ENCODE results near the gene CXCL10.
"Not testable (repeated sequence)": the region's sequence is repeated elsewhere in the genome, so short reads cannot be mapped to it uniquely, and the experiment has no call there.

Gene CXCL10

DNA sequence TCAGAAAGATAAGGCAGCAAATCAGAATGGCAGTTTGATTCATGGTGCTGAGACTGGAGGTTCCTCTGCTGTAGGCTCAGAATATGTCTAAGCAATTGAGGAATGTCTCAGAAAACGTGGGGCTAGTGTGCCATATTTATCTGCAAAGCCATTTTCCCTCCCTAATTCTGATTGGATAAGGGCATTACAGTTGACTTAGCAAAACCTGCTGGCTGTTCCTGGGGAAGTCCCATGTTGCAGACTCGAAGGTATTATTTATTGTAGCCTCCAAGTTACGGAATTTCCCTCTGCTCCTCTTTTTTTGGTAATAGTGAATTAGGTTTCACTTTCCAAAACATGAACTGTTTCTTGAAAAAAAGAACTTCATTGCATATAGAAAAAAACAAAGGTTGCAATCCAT is at the start of gene CXCL10:
Gene CXCL10, minus strand, starts transcription at position 109 of the 400 bp plus-strand sequence. Its CDS starts 66 bp downstream, at position 43.
- DNase-seq (ENCODE audit: low spot score) = no peak

GRCh38 chr4:76072760-76073159 is 49.5 kb upstream of the CXCL10 start:
- no peak for DNase-seq (ENCODE audit: low spot score)

GRCh38 chr4:76067652-76068286 is 44.5 kb upstream of the CXCL10 start:
- peak; percentile 77 for DNase-seq (ENCODE audit: low spot score)

DNA sequence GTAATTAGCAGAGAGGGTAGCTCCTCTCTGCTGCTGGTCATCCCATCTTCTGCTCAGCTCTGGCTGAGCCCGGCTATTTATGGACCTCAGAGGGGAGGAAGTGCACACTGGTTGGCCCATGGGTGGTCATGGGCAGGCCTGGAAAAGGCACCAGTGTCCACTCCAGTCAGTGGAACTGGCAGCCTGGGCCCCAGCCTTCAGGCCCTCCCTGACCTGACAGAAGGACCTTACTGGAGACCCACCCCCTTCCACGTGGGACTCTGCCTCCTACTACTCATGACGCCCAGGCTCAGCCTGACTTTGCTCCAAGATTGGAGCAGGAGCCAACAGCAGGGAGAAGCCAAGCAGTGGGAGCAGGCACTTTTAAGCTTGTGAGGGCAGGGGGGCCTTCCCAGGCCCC is 43.2 kb upstream of the CXCL10 start:
- DNase-seq (ENCODE audit: low spot score) = no peak

DNA sequence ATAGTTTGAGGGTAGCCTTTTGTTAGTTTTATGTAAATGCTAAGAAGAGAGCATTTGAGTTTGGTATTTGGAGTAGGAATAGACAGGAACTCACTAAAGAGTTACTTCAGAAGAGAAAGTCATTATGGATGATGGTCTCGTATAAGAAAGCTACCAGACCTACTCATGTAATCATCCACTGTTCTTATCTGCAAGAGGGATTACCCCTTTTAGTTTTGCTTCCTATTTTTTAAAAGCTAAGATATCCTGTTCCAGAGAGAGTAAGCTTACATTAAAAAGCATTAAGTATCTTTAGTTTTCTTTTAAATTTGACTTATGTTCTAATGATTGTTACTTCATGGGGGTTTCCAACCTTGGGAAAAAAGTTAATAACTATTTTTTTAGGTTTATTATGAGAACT is 38.7 kb upstream of the CXCL10 start:
- no peak for DNase-seq (ENCODE audit: low spot score)

- no peak for DNase-seq (ENCODE audit: low spot score)
Observed at GRCh38 chr4:76061421-76061820, 38.1 kb upstream of the CXCL10 start.

DNA sequence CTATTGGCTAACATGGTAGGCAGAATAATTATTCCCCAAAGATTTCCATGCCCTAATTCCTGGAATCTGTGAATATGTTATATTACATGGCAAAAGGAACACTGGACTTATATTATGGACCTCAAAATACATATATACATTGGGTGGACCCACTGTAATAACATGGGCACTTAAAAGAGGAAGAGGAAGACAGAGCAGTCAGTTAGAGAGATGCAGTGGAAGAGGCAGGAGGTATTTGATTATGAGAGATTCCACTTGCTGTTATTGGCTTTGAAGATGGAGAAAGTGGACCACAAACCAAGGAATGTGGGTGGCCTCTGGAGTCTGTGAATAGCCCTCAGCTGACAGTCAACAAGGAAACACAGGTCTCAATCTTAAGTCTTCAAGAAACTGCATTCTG is 37.2 kb upstream of the CXCL10 start:
- no peak for DNase-seq (ENCODE audit: low spot score)

- no peak for DNase-seq (ENCODE audit: low spot score)
Observed at GRCh38 chr4:76059750-76060149, 36.5 kb upstream of the CXCL10 start.

- DNase-seq (ENCODE audit: low spot score) = no peak
Observed at GRCh38 chr4:76058888-76059426, 35.7 kb upstream of the CXCL10 start.

GRCh38 chr4:76058302-76058701 is 35.0 kb upstream of the CXCL10 start:
- DNase-seq (ENCODE audit: low spot score) = no peak

DNA sequence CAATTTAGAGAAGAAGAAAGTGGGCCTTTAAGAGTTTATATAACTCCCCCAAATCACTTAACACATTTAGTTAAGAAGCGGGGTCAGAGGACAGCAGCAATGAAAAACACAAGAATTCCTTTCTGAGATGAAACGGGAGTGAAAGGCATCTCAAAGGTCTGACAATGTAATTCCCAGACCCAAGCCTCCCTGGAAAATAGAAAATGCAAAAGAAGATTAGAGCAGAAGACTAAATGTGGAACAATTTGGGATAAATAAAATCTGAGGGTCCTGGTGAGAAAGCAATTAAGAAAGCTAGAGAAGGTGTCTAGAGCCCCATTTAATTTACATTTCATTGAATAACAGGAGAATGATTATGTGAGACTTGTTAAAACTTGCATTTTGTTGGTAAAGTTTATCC is 32.1 kb upstream of the CXCL10 start:
- no peak for DNase-seq (ENCODE audit: low spot score)

DNA sequence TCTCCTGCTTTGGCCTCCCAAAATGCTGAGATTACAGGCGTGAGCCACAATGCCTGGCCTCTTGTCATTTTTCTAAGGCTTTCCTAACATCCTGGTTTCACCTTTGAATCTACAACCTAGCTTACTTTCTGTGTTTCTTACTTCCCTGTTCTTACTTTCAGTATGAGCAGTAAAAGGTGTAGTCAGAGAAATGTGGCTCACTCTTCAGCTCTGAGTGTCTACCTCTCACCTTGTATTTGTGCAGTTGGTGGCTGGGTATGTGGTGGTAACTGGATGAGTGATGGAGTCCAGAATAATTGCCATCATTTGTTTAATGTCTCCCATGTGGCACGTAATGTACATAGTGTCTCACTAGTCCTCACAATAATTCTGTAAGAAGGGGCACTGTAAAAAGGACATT is 31.7 kb upstream of the CXCL10 start:
- no peak for DNase-seq (ENCODE audit: low spot score)

DNA sequence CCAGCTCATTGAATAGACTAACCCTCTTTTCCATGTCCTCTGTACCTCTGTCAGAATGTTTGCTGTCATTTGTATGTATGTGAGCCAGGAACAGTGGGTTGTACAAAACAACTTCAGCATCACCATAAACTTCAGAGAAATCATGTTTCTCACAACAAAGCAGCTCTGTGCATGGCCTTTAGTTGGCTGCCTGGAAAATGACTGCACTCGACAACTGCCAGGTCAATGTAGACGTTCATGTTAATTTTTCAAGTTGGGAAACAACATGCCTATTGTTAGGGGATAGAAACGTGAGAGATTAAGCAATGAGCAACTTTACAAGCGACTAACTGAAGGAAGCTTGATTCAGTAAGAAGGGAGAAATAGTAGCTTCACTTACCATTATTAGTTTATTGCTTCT is 30.4 kb upstream of the CXCL10 start:
- no peak for DNase-seq (ENCODE audit: low spot score)

DNA sequence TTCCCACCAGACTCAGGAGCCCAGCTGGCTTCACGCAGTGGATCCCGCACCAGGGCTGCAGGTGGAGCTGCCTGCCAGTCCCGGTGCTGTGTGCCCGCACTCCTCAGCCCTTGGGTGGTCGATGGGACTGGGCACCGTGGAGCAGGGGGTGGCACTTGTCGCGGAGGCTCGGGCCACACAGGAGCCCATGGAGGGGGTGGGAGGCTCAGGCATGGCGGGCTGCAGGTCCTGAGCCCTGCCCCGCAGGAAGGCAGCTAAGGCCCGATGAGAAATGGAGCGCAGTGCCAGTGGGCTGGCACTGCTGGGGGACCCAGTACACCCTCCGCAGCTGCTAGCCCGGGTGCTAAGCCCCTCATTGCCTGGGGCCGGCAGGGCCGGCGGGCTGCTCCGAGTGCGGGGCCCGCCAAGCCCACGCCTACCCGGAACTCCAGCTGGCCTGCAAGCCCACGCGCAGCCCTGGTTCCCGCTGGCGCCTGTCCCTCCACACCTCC is 27.3 kb upstream of the CXCL10 start:
- not testable (repeated sequence) for DNase-seq (ENCODE audit: low spot score)

DNA sequence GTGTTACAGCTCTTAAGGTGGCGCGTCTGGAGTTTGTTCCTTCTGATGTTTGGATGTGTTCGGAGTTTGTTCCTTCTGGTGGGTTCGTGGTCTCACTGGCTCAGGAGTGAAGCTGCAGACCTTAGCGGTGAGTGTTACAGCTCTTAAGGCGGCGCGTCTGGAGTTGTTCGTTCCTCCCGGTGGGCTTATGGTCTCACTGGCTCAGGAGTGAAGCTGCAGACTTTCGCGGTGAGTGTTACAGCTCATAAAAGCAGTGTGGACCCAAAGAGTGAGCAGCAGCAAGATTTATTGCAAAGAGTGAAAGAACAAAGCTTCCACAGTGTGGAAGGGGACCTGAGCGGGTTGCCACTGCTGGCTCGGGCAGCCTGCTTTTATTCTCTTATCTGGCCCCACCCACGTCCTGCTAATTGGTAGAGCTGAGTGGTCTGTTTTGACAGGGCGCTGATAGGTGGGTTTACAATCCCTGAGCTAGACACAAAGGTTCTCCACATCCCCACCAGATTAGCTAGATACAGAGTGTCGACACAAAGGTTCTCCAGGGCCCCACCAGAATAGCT is 26.6 kb upstream of the CXCL10 start:
- DNase-seq (ENCODE audit: low spot score) = not testable (repeated sequence)

- DNase-seq (ENCODE audit: low spot score) = not testable (repeated sequence)
Observed at GRCh38 chr4:76044686-76045085, 21.4 kb upstream of the CXCL10 start.

- DNase-seq (ENCODE audit: low spot score) = not testable (repeated sequence)
Observed at GRCh38 chr4:76043306-76043705, 20.0 kb upstream of the CXCL10 start.

GRCh38 chr4:76042241-76042998 is 19.1 kb upstream of the CXCL10 start:
- not testable (repeated sequence) for DNase-seq (ENCODE audit: low spot score)

DNA sequence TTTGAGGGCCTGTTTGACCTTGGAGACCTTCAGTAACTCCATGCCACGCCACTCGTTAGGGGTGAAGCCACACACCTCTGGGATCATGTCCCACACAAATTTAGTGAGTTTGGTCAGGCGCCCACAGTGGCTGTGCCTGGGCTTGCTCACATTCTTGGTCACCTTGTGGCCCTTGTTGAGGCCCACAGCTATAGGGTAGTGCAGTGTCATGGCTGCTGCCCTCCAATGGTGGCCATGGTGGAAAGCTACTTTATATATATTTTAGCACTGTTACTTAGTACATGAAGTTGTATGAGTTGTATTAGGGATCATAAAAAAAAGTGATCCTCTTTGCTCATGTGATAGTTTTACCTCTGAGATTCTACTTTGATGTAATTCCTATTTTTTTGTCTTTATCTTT is 13.6 kb upstream of the CXCL10 start:
- no peak for DNase-seq (ENCODE audit: low spot score)

GRCh38 chr4:76035799-76036380 is 12.6 kb upstream of the CXCL10 start, which contains the start of gene CXCL11:
Gene CXCL11 (minus strand): TSS chr4:76036070. CDS start chr4:76035987, 83 bp downstream.
- DNase-seq (ENCODE audit: low spot score) = no peak

- DNase-seq (ENCODE audit: low spot score) = peak; percentile 40
Observed at GRCh38 chr4:76035141-76035540, 11.8 kb upstream of the CXCL10 start.

DNA sequence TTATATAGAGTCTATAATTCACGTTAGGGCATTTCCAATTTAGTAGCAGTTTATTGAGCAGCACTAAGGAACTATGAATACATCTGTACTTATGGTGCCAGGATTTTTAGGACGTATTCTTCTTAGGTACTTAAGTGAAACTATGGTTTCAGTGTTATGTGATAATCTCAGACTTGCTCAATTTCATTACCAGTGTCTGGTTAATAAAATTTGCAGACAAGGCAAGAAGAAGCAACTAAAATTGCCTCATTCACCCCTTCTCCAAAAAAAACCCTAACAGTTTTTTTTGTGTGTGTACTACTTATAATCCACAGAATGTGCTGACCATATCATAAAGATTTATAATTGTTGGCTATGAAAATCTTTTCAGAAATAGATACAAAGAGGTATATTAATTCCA is 6.0 kb upstream of the CXCL10 start:
- no peak for DNase-seq (ENCODE audit: low spot score)
